Measurements from ENCODE around the gene HS2ST1. TPM values are rescaled to one million over a fixed set of nuclear protein-coding genes. Genes with fewer than 3 reads are reported as not detected.
"Not testable (repeated sequence)": the region's sequence is repeated elsewhere in the genome, so short reads cannot be mapped to it uniquely, and the experiment has no call there.

Gene HS2ST1
- total and polyA plus RNA-seq, 4 donors = 4.1 to 20.3 (median 8.8) TPM

- H3K9me3 ChIP-seq (ENCODE audit: control insufficient read depth, low read length); H3K27me3 ChIP-seq (ENCODE audit: control insufficient read depth in 1 of 2, insufficient read depth in 2 of 2, low read length in 1 of 2); H3K4me3 ChIP-seq (ENCODE audit: low read length in 2 of 2); DNase-seq; H3K4me1 ChIP-seq (ENCODE audit: control insufficient read depth in 1 of 2, insufficient read depth in 2 of 2, low read length in 2 of 2); intact Hi-C loops (cut with DNase I); ATAC-seq (ENCODE audit: low FRiP score); H3K27ac ChIP-seq (ENCODE audit: low read depth in 1 of 2, low read length in 2 of 2); H3K36me3 ChIP-seq (ENCODE audit: control insufficient read depth in 1 of 2, insufficient read depth in 2 of 2, low read length in 1 of 2): not testable (repeated sequence)
- 53 to 58% methylated on average over 3 of the region's 3 CpGs for WGBS, 2 donors
Measured at GRCh38 chr1:86989690-86990089, 75.3 kb downstream of the HS2ST1 start.

GRCh38 chr1:86990826-86991225 is 76.4 kb downstream of the HS2ST1 start:
- H3K9me3 ChIP-seq (ENCODE audit: control insufficient read depth, low read length) = no peaks in the 10 kb centered on the region
- DNase-seq (no peak), ATAC-seq (ENCODE audit: low FRiP score) (no peak)
- intact Hi-C loops (cut with DNase I) = no loop called here
- no peaks in the 10 kb centered on the region for H3K4me1 ChIP-seq (ENCODE audit: control insufficient read depth in 1 of 2, insufficient read depth in 2 of 2, low read length in 2 of 2)
- H3K36me3 ChIP-seq (ENCODE audit: control insufficient read depth in 1 of 2, insufficient read depth in 2 of 2, low read length in 1 of 2) = no peaks in the 10 kb centered on the region
- no peaks in the 10 kb centered on the region for H3K27me3 ChIP-seq (ENCODE audit: control insufficient read depth in 1 of 2, insufficient read depth in 2 of 2, low read length in 1 of 2)
- 90 to 94% methylated on average over 2 of the region's 2 CpGs for WGBS, 2 donors
- H3K27ac ChIP-seq (ENCODE audit: low read depth in 1 of 2, low read length in 2 of 2) = no peak overlapping the region
- no peak overlapping the region for H3K4me3 ChIP-seq (ENCODE audit: low read length in 2 of 2)

- H3K36me3 ChIP-seq (ENCODE audit: control insufficient read depth in 1 of 2, insufficient read depth in 2 of 2, low read length in 1 of 2) = no peaks in the 10 kb centered on the region
- no peak overlapping the region for H3K4me3 ChIP-seq (ENCODE audit: low read length in 2 of 2)
- intact Hi-C loops (cut with DNase I) = no loop called here
- H3K4me1 ChIP-seq (ENCODE audit: control insufficient read depth in 1 of 2, insufficient read depth in 2 of 2, low read length in 2 of 2) = no peaks in the 10 kb centered on the region
- 83 to 88% methylated on average over 6 of the region's 6 CpGs for WGBS, 2 donors
- H3K9me3 ChIP-seq (ENCODE audit: control insufficient read depth, low read length) = no peaks in the 10 kb centered on the region
- no peak overlapping the region for H3K27ac ChIP-seq (ENCODE audit: low read depth in 1 of 2, low read length in 2 of 2)
- DNase-seq (no peak), ATAC-seq (ENCODE audit: low FRiP score) (no peak)
- no peaks in the 10 kb centered on the region for H3K27me3 ChIP-seq (ENCODE audit: control insufficient read depth in 1 of 2, insufficient read depth in 2 of 2, low read length in 1 of 2)
Measured at GRCh38 chr1:86991549-86992186, 77.2 kb downstream of the HS2ST1 start.

GRCh38 chr1:86992861-86993260 is 78.4 kb downstream of the HS2ST1 start:
- intact Hi-C loops (cut with DNase I) = no loop called here
- Histone ChIP-seq H3K27ac (ENCODE audit: low read depth in 1 of 2, low read length in 2 of 2) (no peak overlapping the region), H3K36me3 (ENCODE audit: control insufficient read depth in 1 of 2, insufficient read depth in 2 of 2, low read length in 1 of 2) (no peaks in the 10 kb centered on the region), H3K27me3 (ENCODE audit: control insufficient read depth in 1 of 2, insufficient read depth in 2 of 2, low read length in 1 of 2) (no peaks in the 10 kb centered on the region), H3K9me3 (ENCODE audit: control insufficient read depth, low read length) (no peaks in the 10 kb centered on the region), H3K4me3 (ENCODE audit: low read length in 2 of 2) (no peak overlapping the region), H3K4me1 (ENCODE audit: control insufficient read depth in 1 of 2, insufficient read depth in 2 of 2, low read length in 2 of 2) (no peaks in the 10 kb centered on the region)
- ATAC-seq (ENCODE audit: low FRiP score) (no peak), DNase-seq (no peak)
- WGBS, 2 donors = 88 to 90% methylated on average over 2 of the region's 2 CpGs

GRCh38 chr1:86993269-86993985 is 79.0 kb downstream of the HS2ST1 start:
- DNase-seq (no peak), ATAC-seq (ENCODE audit: low FRiP score) (no peak)
- no peaks in the 10 kb centered on the region for H3K36me3 ChIP-seq (ENCODE audit: control insufficient read depth in 1 of 2, insufficient read depth in 2 of 2, low read length in 1 of 2)
- H3K27ac ChIP-seq (ENCODE audit: low read depth in 1 of 2, low read length in 2 of 2) = no peak overlapping the region
- no peak overlapping the region for H3K4me3 ChIP-seq (ENCODE audit: low read length in 2 of 2)
- 86 to 88% methylated on average over 4 of the region's 4 CpGs for WGBS, 2 donors
- no peaks in the 10 kb centered on the region for H3K9me3 ChIP-seq (ENCODE audit: control insufficient read depth, low read length)
- H3K27me3 ChIP-seq (ENCODE audit: control insufficient read depth in 1 of 2, insufficient read depth in 2 of 2, low read length in 1 of 2) = no peaks in the 10 kb centered on the region
- intact Hi-C loops (cut with DNase I) = no loop called here
- H3K4me1 ChIP-seq (ENCODE audit: control insufficient read depth in 1 of 2, insufficient read depth in 2 of 2, low read length in 2 of 2) = no peaks in the 10 kb centered on the region

- Histone ChIP-seq H3K27me3 (ENCODE audit: control insufficient read depth in 1 of 2, insufficient read depth in 2 of 2, low read length in 1 of 2) (no peaks in the 10 kb centered on the region), H3K4me1 (ENCODE audit: control insufficient read depth in 1 of 2, insufficient read depth in 2 of 2, low read length in 2 of 2) (no peaks in the 10 kb centered on the region), H3K36me3 (ENCODE audit: control insufficient read depth in 1 of 2, insufficient read depth in 2 of 2, low read length in 1 of 2) (no peaks in the 10 kb centered on the region), H3K4me3 (ENCODE audit: low read length in 2 of 2) (no peak overlapping the region), H3K27ac (ENCODE audit: low read depth in 1 of 2, low read length in 2 of 2) (no peak overlapping the region), H3K9me3 (ENCODE audit: control insufficient read depth, low read length) (no peaks in the 10 kb centered on the region)
- intact Hi-C loops (cut with DNase I) = no loop called here
- no peak for ATAC-seq (ENCODE audit: low FRiP score)
- DNase-seq = no peak
Measured at GRCh38 chr1:86994061-86994460, 79.6 kb downstream of the HS2ST1 start.

- Histone ChIP-seq H3K4me3 (ENCODE audit: low read length in 2 of 2) (no peak overlapping the region), H3K27ac (ENCODE audit: low read depth in 1 of 2, low read length in 2 of 2) (no peak overlapping the region), H3K4me1 (ENCODE audit: control insufficient read depth in 1 of 2, insufficient read depth in 2 of 2, low read length in 2 of 2) (no peaks in the 10 kb centered on the region), H3K9me3 (ENCODE audit: control insufficient read depth, low read length) (no peaks in the 10 kb centered on the region), H3K36me3 (ENCODE audit: control insufficient read depth in 1 of 2, insufficient read depth in 2 of 2, low read length in 1 of 2) (no peaks in the 10 kb centered on the region), H3K27me3 (ENCODE audit: control insufficient read depth in 1 of 2, insufficient read depth in 2 of 2, low read length in 1 of 2) (no peaks in the 10 kb centered on the region)
- intact Hi-C loops (cut with DNase I) = no loop called here
- no peak for DNase-seq
- no peak for ATAC-seq (ENCODE audit: low FRiP score)
- 54 to 57% methylated on average over 1 of the region's 1 CpG for WGBS, 2 donors
Measured at GRCh38 chr1:86997538-86997937, 83.1 kb downstream of the HS2ST1 start.

GRCh38 chr1:86998280-86998679 is 83.8 kb downstream of the HS2ST1 start:
- Histone ChIP-seq H3K9me3 (ENCODE audit: control insufficient read depth, low read length) (no peaks in the 10 kb centered on the region), H3K4me1 (ENCODE audit: control insufficient read depth in 1 of 2, insufficient read depth in 2 of 2, low read length in 2 of 2) (no peaks in the 10 kb centered on the region), H3K27ac (ENCODE audit: low read depth in 1 of 2, low read length in 2 of 2) (no peak overlapping the region), H3K36me3 (ENCODE audit: control insufficient read depth in 1 of 2, insufficient read depth in 2 of 2, low read length in 1 of 2) (no peaks in the 10 kb centered on the region), H3K27me3 (ENCODE audit: control insufficient read depth in 1 of 2, insufficient read depth in 2 of 2, low read length in 1 of 2) (no peaks in the 10 kb centered on the region), H3K4me3 (ENCODE audit: low read length in 2 of 2) (no peak overlapping the region)
- DNase-seq (no peak), ATAC-seq (ENCODE audit: low FRiP score) (no peak)
- WGBS, 2 donors = 97 to 98% methylated on average over 3 of the region's 3 CpGs
- intact Hi-C loops (cut with DNase I) = no loop called here

- ATAC-seq (ENCODE audit: low FRiP score) = no peak
- no peaks in the 10 kb centered on the region for H3K4me1 ChIP-seq (ENCODE audit: control insufficient read depth in 1 of 2, insufficient read depth in 2 of 2, low read length in 2 of 2)
- H3K36me3 ChIP-seq (ENCODE audit: control insufficient read depth in 1 of 2, insufficient read depth in 2 of 2, low read length in 1 of 2) = no peaks in the 10 kb centered on the region
- intact Hi-C loops (cut with DNase I) = no loop called here
- H3K27ac ChIP-seq (ENCODE audit: low read depth in 1 of 2, low read length in 2 of 2) = no peak overlapping the region
- no peaks in the 10 kb centered on the region for H3K27me3 ChIP-seq (ENCODE audit: control insufficient read depth in 1 of 2, insufficient read depth in 2 of 2, low read length in 1 of 2)
- no peak for DNase-seq
- no peak overlapping the region for H3K4me3 ChIP-seq (ENCODE audit: low read length in 2 of 2)
- no peaks in the 10 kb centered on the region for H3K9me3 ChIP-seq (ENCODE audit: control insufficient read depth, low read length)
Measured at GRCh38 chr1:86998727-86999126, 84.3 kb downstream of the HS2ST1 start.

All from aorta (tissue), 5 donors.